Fibroblast of lung (primary cell): ENCODE results near the gene SPOCK1. TPM values are rescaled to one million over a fixed set of nuclear protein-coding genes. Genes with fewer than 3 reads are reported as not detected.

Source experiments
- DNase-seq, 2 donors: peaks; one replicate each; pipeline versions ENCODE4 v3.0.0 to v3.0.0-alpha.2; 2010; ENCODE audit warnings: low read depth in 2 of 2
- H2AFZ ChIP-seq: 2 replicates; pipeline ENCODE4 v1.5.1; 2012; ENCODE audit warnings: low read length, control low read depth, inconsistent platforms
- H3K27ac ChIP-seq: 2 replicates; pipeline ENCODE4 v1.5.1; 2011; ENCODE audit warnings: low read length, control low read depth; ENCODE audit not compliant: insufficient read depth
- H3K27me3 ChIP-seq: 2 replicates; pipeline ENCODE4 v1.5.1; 2011; ENCODE audit warnings: mild to moderate bottlenecking, low read length; ENCODE audit not compliant: control insufficient read depth, insufficient read depth
- H3K36me3 ChIP-seq: 2 replicates; pipeline ENCODE4 v1.5.1; 2011; ENCODE audit warnings: low read length; ENCODE audit not compliant: control insufficient read depth, insufficient read depth
- H3K4me1 ChIP-seq: 2 replicates; pipeline ENCODE4 v1.5.1; 2011; ENCODE audit warnings: low read length; ENCODE audit not compliant: control insufficient read depth, insufficient read depth; ENCODE audit errors: extremely low read depth
- H3K4me2 ChIP-seq: 2 replicates; pipeline ENCODE4 v1.5.1; 2011; ENCODE audit warnings: low read length, control low read depth; ENCODE audit not compliant: insufficient read depth; ENCODE audit errors: extremely low read depth
- H3K4me3 ChIP-seq, 4 experiments: fragments of 200-600 bp in 1 of 4; sonication (generic) in 1 of 4; replicated peaks in 1 of 4; 2 replicates each; pipeline ENCODE4 v1.5.1; 2011 to 2016; ENCODE audit warnings: low read length in 4 of 4, low read depth in 3 of 4, mild to moderate bottlenecking in 3 of 4, control low read depth in 2 of 4, inconsistent platforms in 1 of 4, mixed read lengths in 1 of 4; ENCODE audit not compliant: insufficient read depth in 1 of 4; ENCODE audit errors: control extremely low read depth in 1 of 4
- H3K79me2 ChIP-seq: 2 replicates; pipeline ENCODE4 v1.5.1; 2012; ENCODE audit warnings: mild to moderate bottlenecking, low read length, inconsistent platforms; ENCODE audit not compliant: control insufficient read depth, insufficient read depth
- H3K9ac ChIP-seq: 2 replicates; pipeline ENCODE4 v1.5.1; 2011; ENCODE audit warnings: mild to moderate bottlenecking, low read length, control low read depth; ENCODE audit not compliant: insufficient read depth
- H3K9me3 ChIP-seq: 2 replicates; pipeline ENCODE4 v1.5.1; 2012; ENCODE audit warnings: low read depth, low read length; ENCODE audit not compliant: control insufficient read depth, insufficient read depth
- H4K20me1 ChIP-seq: 2 replicates; pipeline ENCODE4 v1.5.1; 2011; ENCODE audit warnings: low read length; ENCODE audit not compliant: control insufficient read depth, insufficient read depth; ENCODE audit errors: extremely low read depth
- CTCF ChIP-seq, 2 donors: IDR thresholded peaks in 1 of 2; conservative IDR thresholded peaks in 1 of 2; 1 replicate in 1 of 2; 2 replicates in 1 of 2; pipeline ENCODE4 v1.5.1; 2011 to 2012; ENCODE audit warnings: low read length in 2 of 2, control low read depth in 1 of 2, inconsistent platforms in 1 of 2, low read depth in 1 of 2, mild to moderate bottlenecking in 1 of 2
- EZH2 ChIP-seq: IDR thresholded peaks from 2 replicates; pipeline ENCODE4 v1.5.1; 2012; ENCODE audit warnings: low read length, control low read depth, mild to moderate bottlenecking; ENCODE audit errors: missing control alignments
- polyA plus RNA-seq, 2 donors: library from polyadenylated mRNA; depleted of rRNA in 1 of 2; stranded (reverse) in 1 of 2; unstranded in 1 of 2; fragments of >200 nt; gene quantifications; 2 replicates each; pipeline ENCODE4 v1.2.1, GENCODE V29; 2011 to 2012; ENCODE audit warnings: missing spikeins in 1 of 2
- total RNA-seq: library from RNA; depleted of rRNA; stranded (reverse); fragments of >200 nt; gene quantifications from 2 replicates; pipeline ENCODE4 v1.2.1, GENCODE V29; 2014

SPOCK1 gene
- total and polyA plus RNA-seq, 2 donors (not counting 1 experiment from before 2014, with no cell fraction given), result 11.1 to 34.9 TPM

- H2AFZ ChIP-seq, result no peak overlapping the region
- no peaks in the 10 kb centered on the region for H3K4me1 ChIP-seq
- no peak overlapping the region for H3K9ac ChIP-seq
- H3K36me3 ChIP-seq, result no peaks in the 10 kb centered on the region
- no peaks in the 10 kb centered on the region for H3K27me3 ChIP-seq
- H4K20me1 ChIP-seq, result no peaks in the 10 kb centered on the region
- TF ChIP-seq EZH2 (no peak), CTCF (conservative IDR thresholded peaks at IDR 0.05 in 1 of 2, IDR thresholded peaks at IDR 0.05 in 1 of 2; ENCODE audit: low read depth in 1 of 2, low read length in 2 of 2) (peak in 1 of 2 donors; percentile 41)
- H3K79me2 ChIP-seq, result no peaks in the 10 kb centered on the region
- DNase-seq, result peak in 1 of 2 donors; percentile 61
- no peak overlapping the region for H3K4me2 ChIP-seq
- H3K27ac ChIP-seq, result no peak overlapping the region
- H3K9me3 ChIP-seq, result no peaks in the 10 kb centered on the region
- no peak overlapping the region for H3K4me3 ChIP-seq
These were observed 297.2 kb downstream of the SPOCK1 start for GRCh38 chr5:137201876-137202275.

- no peak overlapping the region for H2AFZ ChIP-seq
- H3K4me2 ChIP-seq, result no peak overlapping the region
- H3K79me2 ChIP-seq, result no peaks in the 10 kb centered on the region
- no peak for DNase-seq
- H3K4me1 ChIP-seq, result no peaks in the 10 kb centered on the region
- no peaks in the 10 kb centered on the region for H3K27me3 ChIP-seq
- H3K27ac ChIP-seq, result no peak overlapping the region
- no peaks in the 10 kb centered on the region for H3K9me3 ChIP-seq
- no peaks in the 10 kb centered on the region for H3K36me3 ChIP-seq
- TF ChIP-seq EZH2 (no peak), CTCF (conservative IDR thresholded peaks at IDR 0.05 in 1 of 2, IDR thresholded peaks at IDR 0.05 in 1 of 2; ENCODE audit: low read depth in 1 of 2, low read length in 2 of 2) (no peak)
- H3K4me3 ChIP-seq, result no peak overlapping the region
- no peaks in the 10 kb centered on the region for H4K20me1 ChIP-seq
- H3K9ac ChIP-seq, result no peak overlapping the region
These were observed 298.0 kb downstream of the SPOCK1 start for GRCh38 chr5:137200906-137201700.

GRCh38 chr5:137199966-137200365, 299.2 kb downstream of the SPOCK1 start:
- H4K20me1 ChIP-seq, result no peaks in the 10 kb centered on the region
- H3K4me1 ChIP-seq, result no peaks in the 10 kb centered on the region
- no peaks in the 10 kb centered on the region for H3K79me2 ChIP-seq
- no peaks in the 10 kb centered on the region for H3K9me3 ChIP-seq
- H3K36me3 ChIP-seq, result no peaks in the 10 kb centered on the region
- DNase-seq, result peak in 1 of 2 donors; percentile 82
- H3K27ac ChIP-seq, result no peak overlapping the region
- TF ChIP-seq CTCF (conservative IDR thresholded peaks at IDR 0.05 in 1 of 2, IDR thresholded peaks at IDR 0.05 in 1 of 2; ENCODE audit: low read depth in 1 of 2, low read length in 2 of 2), result no peak
- TF ChIP-seq EZH2, result no peak
- no peaks in the 10 kb centered on the region for H3K27me3 ChIP-seq
- peak overlapping the region; percentile 30 for H3K4me2 ChIP-seq
- no peak overlapping the region for H3K4me3 ChIP-seq
- H3K9ac ChIP-seq, result no peak overlapping the region
- no peak overlapping the region for H2AFZ ChIP-seq
